ENCODE results near the gene STXBP4. TPM values are rescaled to one million over a fixed set of nuclear protein-coding genes. Genes with fewer than 3 reads are reported as not detected.

STXBP4 gene
- total and polyA plus RNA-seq, 2 donors (not counting 3 experiments of a cell fraction or from before 2014, with no cell fraction given) = 1.9 to 12.9 TPM

DNA sequence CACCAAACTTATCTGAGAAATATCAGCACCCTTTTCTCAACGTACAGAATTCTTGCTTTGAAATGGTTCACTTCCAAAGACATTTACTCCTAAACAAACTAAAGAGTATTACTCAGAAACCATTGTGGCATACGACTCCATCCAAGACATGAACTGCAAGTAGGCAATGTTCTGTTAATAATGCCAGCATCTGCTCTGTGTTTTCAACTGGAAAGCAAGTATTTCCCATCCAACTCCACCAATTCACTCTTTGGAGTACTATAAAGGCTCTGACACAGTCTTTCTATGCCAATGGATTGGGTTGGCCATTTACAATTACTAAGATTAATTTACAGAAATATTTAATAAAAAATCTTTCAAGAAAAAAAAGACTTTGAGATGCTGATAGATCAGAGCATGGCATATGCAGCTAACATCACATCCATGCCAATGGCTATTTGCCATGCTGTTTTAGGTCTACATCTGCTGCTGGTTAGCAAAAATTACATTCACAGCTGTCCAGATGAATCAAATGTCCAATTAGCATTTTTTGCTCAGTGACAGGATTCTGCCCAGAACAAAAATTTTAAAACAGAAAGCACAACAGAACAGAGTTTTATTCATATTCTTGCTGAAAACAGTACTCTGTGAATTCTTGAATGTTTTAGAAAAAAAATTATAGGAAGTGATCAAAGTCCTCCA is 230.3 kb downstream of the STXBP4 start:
- Histone ChIP-seq H2AFZ (ENCODE audit: low read depth, low read length) (no peak overlapping the region), H3K9ac (replicated peaks; ENCODE audit: extremely low read depth, insufficient read depth, low read length) (no peak overlapping the region), H3K9me3 (replicated peaks; ENCODE audit: control insufficient read depth, insufficient read depth, low read length) (no peaks in the 10 kb centered on the region), H3K79me2 (ENCODE audit: control insufficient read depth, insufficient read depth, low read length) (no peaks in the 10 kb centered on the region), H3K27ac (ENCODE audit: insufficient read depth, low read depth, low read length) (no peak overlapping the region), H3K4me1 (ENCODE audit: control insufficient read depth, extremely low read depth, insufficient read depth, low read length) (no peaks in the 10 kb centered on the region), H3K36me3 (ENCODE audit: control insufficient read depth in 2 of 2, extremely low read depth in 1 of 2, insufficient read depth in 2 of 2, low read length in 2 of 2) (no peaks in the 10 kb centered on the region), H3K27me3 (ENCODE audit: control insufficient read depth in 2 of 2, insufficient read depth in 2 of 2, low read length in 2 of 2) (peaks cover 0 to 1% of the 10 kb centered on the region in 2 experiments), H4K20me1 (replicated peaks; ENCODE audit: control insufficient read depth, extremely low read depth, insufficient read depth, low read length) (no peaks in the 10 kb centered on the region), H3K4me2 (ENCODE audit: insufficient read depth, low read length) (no peak overlapping the region), H3K4me3 (replicated peaks in 1 of 3; ENCODE audit: insufficient read depth in 1 of 3, low read depth in 1 of 3, low read length in 3 of 3) (no peak overlapping the region), H3K9me1 (replicated peaks; ENCODE audit: control insufficient read depth, extremely low read depth, insufficient read depth, low read length) (no peaks in the 10 kb centered on the region)
- dilution Hi-C loops (cut with MboI; ENCODE audit: extremely low pct_ligation_motif_present, low sequenced_read_pairs) = no loop called here
- ChIA-PET POLR2A (no interaction called here), CTCF (no interaction called here)
- DNase-seq (ENCODE audit: low read depth, low spot score) (no peak), FAIRE-seq (no peak)
- no TSS peak for BruUV-seq (replicated peaks)
- no peak for TF ChIP-seq POLR2A (IDR thresholded peaks at IDR 0.05; ENCODE audit: low read depth, low read length)
- TF ChIP-seq MYC (IDR thresholded peaks at IDR 0.05; ENCODE audit: low read depth, low read length) = no peak
- no peak for TF ChIP-seq JUN (IDR thresholded peaks at IDR 0.05; ENCODE audit: borderline replicate concordance, insufficient read depth, insufficient read length, low read depth)
- TF ChIP-seq GATA2 (IDR thresholded peaks at IDR 0.05; ENCODE audit: insufficient read depth, insufficient read length, low read depth, low read length) = no peak
- TF ChIP-seq CTCF (IDR thresholded peaks at IDR 0.05; ENCODE audit: extremely low read depth in 1 of 2, insufficient read depth in 1 of 2, low read depth in 1 of 2, low read length in 2 of 2) = no peak
- no peak for TF ChIP-seq FOS (IDR thresholded peaks at IDR 0.05; ENCODE audit: borderline replicate concordance, insufficient read depth, low read length)
- TF ChIP-seq, protein P1, sequence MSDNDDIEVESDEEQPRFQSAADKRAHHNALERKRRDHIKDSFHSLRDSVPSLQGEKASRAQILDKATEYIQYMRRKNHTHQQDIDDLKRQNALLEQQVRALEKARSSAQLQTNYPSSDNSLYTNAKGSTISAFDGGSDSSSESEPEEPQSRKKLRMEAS (IDR thresholded peaks at IDR 0.05; ENCODE audit: insufficient read depth, insufficient read length) = no peak
- no peak for TF ChIP-seq EZH2 (IDR thresholded peaks at IDR 0.05; ENCODE audit: borderline replicate concordance, low read depth, low read length, severe bottlenecking)
- TF ChIP-seq POLR2AphosphoS5 (IDR thresholded peaks at IDR 0.05; ENCODE audit: insufficient read depth, low read depth, low read length) = no peak
- intact Hi-C loops (cut with micrococcal nuclease) = no loop called here
